Lower lobe of right lung (tissue), 2 donors: ENCODE results near the gene RING1. TPM values are rescaled to one million over a fixed set of nuclear protein-coding genes. Genes with fewer than 3 reads are reported as not detected.

Experiments used
- ATAC-seq, 2 donors: fragments of 200-7000 bp; cut with Tn5 transposase; one replicate each; pipeline ENCODE4 v1.9.1; 2020 to 2022; ENCODE audit warnings: mild to moderate bottlenecking in 2 of 2, moderate library complexity in 2 of 2
- DNase-seq: peaks from one replicate; pipeline ENCODE4 v3.0.0-alpha.2; 2020
- H3K27ac ChIP-seq: fragments of 200-600 bp; one replicate; pipeline ENCODE4 v1.8.0; 2022
- H3K27me3 ChIP-seq: fragments of 200-600 bp; one replicate; pipeline ENCODE4 v1.8.0; 2022; ENCODE audit warnings: low read depth
- H3K36me3 ChIP-seq: fragments of 200-600 bp; one replicate; pipeline ENCODE4 v1.8.0; 2022; ENCODE audit warnings: mild to moderate bottlenecking
- H3K4me1 ChIP-seq: fragments of 200-600 bp; one replicate; pipeline ENCODE4 v1.8.0; 2022
- H3K4me3 ChIP-seq: fragments of 200-600 bp; one replicate; pipeline ENCODE4 v1.8.0; 2022; ENCODE audit warnings: mild to moderate bottlenecking
- H3K9me3 ChIP-seq: fragments of 200-600 bp; one replicate; pipeline ENCODE4 v1.8.0; 2022
- CTCF ChIP-seq: fragments of 200-600 bp; IDR thresholded peaks from one replicate; pipeline ENCODE4 v1.8.0; 2022; ENCODE audit warnings: antibody characterized with exemption, mild to moderate bottlenecking
- intact Hi-C: fragments of 100-400 bp; cut with DNase I; formaldehyde crosslinking; loops from one replicate; pipeline ENCODE4 v1.11.0; 2022
- total RNA-seq: library from RNA; stranded (reverse); fragmentation: NEBNext Ultra II Directional; extraction: Animal tissue kit (Norgen Biotek cat#: 25700); gene quantifications from one replicate; pipeline ENCODE4 v1.2.1, GENCODE V29; 2021
- donor health status: DM: no; HTN: yes; CAD: no; lungs with severe emphysema.

The RING1 gene
- total RNA-seq, 1 donor from 2014 or later: 43.1 TPM

- Histone ChIP-seq H3K9me3 (no peaks in the 10 kb centered on the region), H3K27me3 (no peaks in the 10 kb centered on the region), H3K4me1 (peaks cover 68% of the 10 kb centered on the region), H3K4me3 (peak overlapping the region; percentile 88), H3K36me3 (peaks cover 26% of the 10 kb centered on the region), H3K27ac (peak overlapping the region; percentile 95)
- ATAC-seq (no peak), DNase-seq (no peak)
- intact Hi-C loops: no loop called here
- TF ChIP-seq CTCF: no peak
Observed at GRCh38 chr6:33201935-33202334, 6.4 kb upstream of the RING1 start.

- intact Hi-C loops: no loop called here
- H3K27ac ChIP-seq: no peak overlapping the region
- peaks cover 19% of the 10 kb centered on the region for H3K36me3 ChIP-seq
- H3K4me3 ChIP-seq: no peak overlapping the region
- H3K9me3 ChIP-seq: no peaks in the 10 kb centered on the region
- DNase-seq (no peak), ATAC-seq (no peak)
- TF ChIP-seq CTCF: no peak
- H3K4me1 ChIP-seq: peaks cover 64% of the 10 kb centered on the region
- H3K27me3 ChIP-seq: no peaks in the 10 kb centered on the region
Observed at GRCh38 chr6:33202799-33203198, 5.5 kb upstream of the RING1 start.

- Histone ChIP-seq H3K27me3 (no peaks in the 10 kb centered on the region), H3K4me1 (peaks cover 56% of the 10 kb centered on the region), H3K27ac (no peak overlapping the region), H3K9me3 (no peaks in the 10 kb centered on the region), H3K36me3 (peaks cover 19% of the 10 kb centered on the region), H3K4me3 (no peak overlapping the region)
- DNase-seq: no peak
- ATAC-seq: no peak
- no peak for TF ChIP-seq CTCF
- intact Hi-C loops: no loop called here
Observed at GRCh38 chr6:33203443-33204164, 4.7 kb upstream of the RING1 start.

GRCh38 chr6:33204165-33204414 is 4.2 kb upstream of the RING1 start:
- no peak for ATAC-seq
- Histone ChIP-seq H3K4me3 (peak overlapping the region; percentile 80), H3K9me3 (no peaks in the 10 kb centered on the region), H3K36me3 (peaks cover 19% of the 10 kb centered on the region), H3K4me1 (peaks cover 55% of the 10 kb centered on the region), H3K27me3 (no peaks in the 10 kb centered on the region), H3K27ac (no peak overlapping the region)
- intact Hi-C loops: no loop called here
- DNase-seq: no peak
- no peak for TF ChIP-seq CTCF

- ATAC-seq (peak; percentile 78 to 81), DNase-seq (peak; percentile 97)
- H3K27me3 ChIP-seq: no peaks in the 10 kb centered on the region
- H3K4me1 ChIP-seq: peaks cover 53% of the 10 kb centered on the region
- no peak for TF ChIP-seq CTCF
- peak within 1 kb of the TSS; percentile 80 for H3K4me3 ChIP-seq
- peaks cover 22% of the 10 kb centered on the region for H3K36me3 ChIP-seq
- peak within 1 kb of the TSS; percentile 77 for H3K27ac ChIP-seq
- intact Hi-C loops: no loop called here
- H3K9me3 ChIP-seq: no peaks in the 10 kb centered on the region
Observed at GRCh38 chr6:33204415-33205190, 3.7 kb upstream of the RING1 start, which contains the start of gene HSD17B8. Gene HSD17B8 (plus strand): TSS chr6:33204655. CDS start chr6:33204669, 14 bp downstream.
